ENCODE measurements around the gene CLEC16A. TPM values are rescaled to one million over a fixed set of nuclear protein-coding genes. Genes with fewer than 3 reads are reported as not detected.

The CLEC16A gene
- total RNA-seq, 3 donors from 2014 or later: 20.0 to 35.3 (median 33.1) TPM

- no peaks in the 10 kb centered on the region for H3K36me3 ChIP-seq
- H3K4me3 ChIP-seq: no peak overlapping the region
- DNase-seq (ENCODE audit: low spot score in 2 of 2): no peak
These were observed 258.8 kb downstream of the CLEC16A start for GRCh38 chr16:11203111-11203623.

GRCh38 chr16:11204513-11205047 is 260.2 kb downstream of the CLEC16A start:
- intact Hi-C loops (cut with DNase I; ENCODE audit: low total_unique reads): no loop called here
- Histone ChIP-seq H3K4me3 (no peak overlapping the region), H3K36me3 (no peaks in the 10 kb centered on the region), H3K4me1 (no peaks in the 10 kb centered on the region), H3K27me3 (no peaks in the 10 kb centered on the region), H3K9me3 (peaks cover 0 to 5% of the 10 kb centered on the region in 2 donors), H3K27ac (no peak overlapping the region)
- no peak for DNase-seq (ENCODE audit: low spot score in 2 of 2)
- TF ChIP-seq POLR2A (IDR thresholded peaks at IDR 0.05) (no peak), POLR2AphosphoS5 (IDR thresholded peaks at IDR 0.05) (no peak), CTCF (IDR thresholded peaks at IDR 0.05) (no peak)

More at GRCh38 chr16:11203111-11203623, 258.8 kb downstream of the CLEC16A start:
- Histone ChIP-seq H3K27me3 (no peaks in the 10 kb centered on the region), H3K27ac (no peak overlapping the region), H3K9me3 (peaks cover 0 to 5% of the 10 kb centered on the region in 2 donors), H3K4me1 (no peaks in the 10 kb centered on the region)
- intact Hi-C loops (cut with DNase I; ENCODE audit: low total_unique reads): no loop called here
- no peak for TF ChIP-seq POLR2A (IDR thresholded peaks at IDR 0.05)
- TF ChIP-seq POLR2AphosphoS5 (IDR thresholded peaks at IDR 0.05): no peak
- TF ChIP-seq CTCF (IDR thresholded peaks at IDR 0.05): no peak

- Histone ChIP-seq H3K9me3 (peaks cover 0 to 5% of the 10 kb centered on the region in 2 donors), H3K27ac (peak overlapping the region in 1 of 2 donors; percentile 58), H3K4me3 (no peak overlapping the region), H3K27me3 (no peaks in the 10 kb centered on the region), H3K36me3 (no peaks in the 10 kb centered on the region), H3K4me1 (no peaks in the 10 kb centered on the region)
- intact Hi-C loops (cut with DNase I; ENCODE audit: low total_unique reads): no loop called here
- TF ChIP-seq POLR2AphosphoS5 (IDR thresholded peaks at IDR 0.05): no peak
- TF ChIP-seq CTCF (IDR thresholded peaks at IDR 0.05): no peak
- no peak for TF ChIP-seq POLR2A (IDR thresholded peaks at IDR 0.05)
- DNase-seq (ENCODE audit: low spot score in 2 of 2): no peak
These were observed 260.8 kb downstream of the CLEC16A start for GRCh38 chr16:11205065-11205699.

GRCh38 chr16:11205754-11206581 is 261.6 kb downstream of the CLEC16A start:
- intact Hi-C loops (cut with DNase I; ENCODE audit: low total_unique reads): loop anchor here (2.0 kb wide), 1 partner anchor 33 kb away; no protein-coding TSS in a partner anchor
- Histone ChIP-seq H3K27me3 (no peaks in the 10 kb centered on the region), H3K9me3 (peaks cover 0 to 5% of the 10 kb centered on the region in 2 donors), H3K36me3 (no peaks in the 10 kb centered on the region), H3K4me1 (no peaks in the 10 kb centered on the region), H3K27ac (peak overlapping the region in 1 of 2 donors; percentile 58), H3K4me3 (no peak overlapping the region)
- DNase-seq (ENCODE audit: low spot score in 2 of 2): no peak
- TF ChIP-seq CTCF (IDR thresholded peaks at IDR 0.05): no peak
- TF ChIP-seq POLR2AphosphoS5 (IDR thresholded peaks at IDR 0.05): peak in 1 of 3 donors; percentile 60

All from breast epithelium (tissue), 4 donors.